HG03439 (cell line): ENCODE measurements around the gene DENND4A.

Experiments
- ATAC-seq: cut with Tn5 transposase; IDR thresholded peaks from one replicate; pipeline ENCODE4 v1.9.1; 2021; ENCODE audit warnings: mild to moderate bottlenecking, moderate library complexity; ENCODE audit not compliant: unreplicated experiment

The DENND4A gene

GRCh38 chr15:65610871-65611718 is 181.0 kb downstream of the DENND4A start, which contains the start of gene INTS14:
Gene INTS14, minus strand, starts transcription at chr15:65611131. Its CDS starts 3,751 bp downstream, at chr15:65607380.
- peak; percentile 95 for ATAC-seq
